WTC11 (cell line): ENCODE measurements around the gene GABBR2. TPM values are rescaled to one million over a fixed set of nuclear protein-coding genes. Genes with fewer than 3 reads are reported as not detected.

ENCODE experiments used
- ATAC-seq: fragments of 200-7000 bp; cut with Tn5 transposase; 2 replicates; pipeline ENCODE4 v1.10.0; 2021; ENCODE audit warnings: mild to moderate bottlenecking, moderate library complexity
- CTCF ChIA-PET: fragments of 300-600 bp; sonication (Branson Sonifier 250); formaldehyde crosslinking; loops from one replicate; lab custom pipeline; 2021; ENCODE audit warnings: antibody characterized with exemption; lab: Charles Lee
- POLR2A ChIA-PET: fragments of 350-600 bp; sonication (Branson Sonifier 250); formaldehyde crosslinking; loops from one replicate; lab custom pipeline; 2021; ENCODE audit warnings: antibody characterized with exemption; lab: Charles Lee
- DNase-seq: peaks from one replicate; pipeline ENCODE4 v3.0.0; 2021; ENCODE audit warnings: low spot score
- H3K27ac Mint-ChIP-seq: 2 replicates; pipeline ENCODE4 v1.8.0; 2021; ENCODE audit warnings: mixed read lengths
- H3K27me3 Mint-ChIP-seq: 2 replicates; pipeline ENCODE4 v1.8.0; 2021; ENCODE audit warnings: low read depth, mild to moderate bottlenecking, moderate library complexity, mixed read lengths
- H3K36me3 Mint-ChIP-seq: 2 replicates; pipeline ENCODE4 v1.8.0; 2021; ENCODE audit warnings: mixed read lengths
- H3K4me1 Mint-ChIP-seq: 2 replicates; pipeline ENCODE4 v1.8.0; 2022; ENCODE audit warnings: mixed read lengths
- H3K4me3 Mint-ChIP-seq: 2 replicates; pipeline ENCODE4 v1.8.0; 2021; ENCODE audit warnings: mild to moderate bottlenecking, moderate library complexity, mixed read lengths
- H3K9me3 Mint-ChIP-seq: 2 replicates; pipeline ENCODE4 v1.8.0; 2021; ENCODE audit warnings: mixed read lengths
- AFF4 ChIP-seq: sonication (generic); formaldehyde crosslinking; IDR thresholded peaks from 2 replicates; pipeline ENCODE4 v1.8.1; 2023; ENCODE audit warnings: mild to moderate bottlenecking, missing genetic modification reagents, borderline replicate concordance
- AR ChIP-seq: fragments of 250-450 bp; sonication (Bioruptor Pico); IDR thresholded peaks from 2 replicates; pipeline ENCODE4 v1.9.0; 2021; ENCODE audit warnings: mild to moderate bottlenecking
- ATF2 ChIP-seq: sonication (generic); formaldehyde crosslinking; IDR thresholded peaks from 2 replicates; pipeline ENCODE4 v1.8.1; 2022; ENCODE audit warnings: low read depth, missing genetic modification reagents, borderline replicate concordance
- E2F5 ChIP-seq: sonication (generic); formaldehyde crosslinking; IDR thresholded peaks from 2 replicates; pipeline ENCODE4 v1.8.1; 2022; ENCODE audit warnings: mild to moderate bottlenecking, moderate library complexity, missing genetic modification reagents
- ESRRA ChIP-seq: sonication (generic); formaldehyde crosslinking; IDR thresholded peaks from 2 replicates; pipeline ENCODE4 v1.8.1; 2022; ENCODE audit warnings: mild to moderate bottlenecking, missing genetic modification reagents, borderline replicate concordance
- ETV6 ChIP-seq: sonication (generic); formaldehyde crosslinking; IDR thresholded peaks from 2 replicates; pipeline ENCODE4 v1.8.1; 2022; ENCODE audit warnings: mild to moderate bottlenecking, missing genetic modification reagents
- JUN ChIP-seq: sonication (generic); formaldehyde crosslinking; IDR thresholded peaks from 2 replicates; pipeline ENCODE4 v1.8.0; 2023; ENCODE audit warnings: mild to moderate bottlenecking, missing genetic modification reagents
- NFATC4 ChIP-seq: fragments of 250-450 bp; sonication (Bioruptor Pico); IDR thresholded peaks from 2 replicates; pipeline ENCODE4 v1.9.0; 2021; ENCODE audit warnings: mild to moderate bottlenecking
- NFE2L1 ChIP-seq: sonication (generic); formaldehyde crosslinking; IDR thresholded peaks from 2 replicates; pipeline ENCODE4 v1.8.1; 2023; ENCODE audit warnings: missing genetic modification reagents
- NR2C2 ChIP-seq: sonication (generic); formaldehyde crosslinking; IDR thresholded peaks from 2 replicates; pipeline ENCODE4 v1.8.0; 2022; ENCODE audit warnings: mild to moderate bottlenecking, missing genetic modification reagents
- NR3C1 ChIP-seq: sonication (generic); formaldehyde crosslinking; conservative IDR thresholded peaks from 2 replicates; pipeline ENCODE4 v1.8.1; 2023; ENCODE audit warnings: low read depth, mild to moderate bottlenecking, missing genetic modification reagents
- RELA ChIP-seq: sonication (generic); formaldehyde crosslinking; IDR thresholded peaks from 2 replicates; pipeline ENCODE4 v1.8.1; 2022; ENCODE audit warnings: missing genetic modification reagents, mild to moderate bottlenecking, borderline replicate concordance
- SOX15 ChIP-seq: fragments of 250-450 bp; sonication (Bioruptor Pico); IDR thresholded peaks from 2 replicates; pipeline ENCODE4 v1.9.0; 2021; ENCODE audit warnings: mild to moderate bottlenecking
- USF1 ChIP-seq: sonication (generic); formaldehyde crosslinking; IDR thresholded peaks from 2 replicates; pipeline ENCODE4 v1.8.0; 2022; ENCODE audit warnings: mild to moderate bottlenecking, missing genetic modification reagents
- ZNF138 ChIP-seq: sonication (generic); formaldehyde crosslinking; conservative IDR thresholded peaks from 2 replicates; pipeline ENCODE4 v1.8.1; 2022; ENCODE audit warnings: mild to moderate bottlenecking, moderate library complexity, missing genetic modification reagents
- ZNF423 ChIP-seq: fragments of 250-450 bp; sonication (Bioruptor Pico); IDR thresholded peaks from 2 replicates; pipeline ENCODE4 v2.1.2; 2022; ENCODE audit warnings: mild to moderate bottlenecking, moderate library complexity
- ZNF512 ChIP-seq: sonication (generic); formaldehyde crosslinking; IDR thresholded peaks from 2 replicates; pipeline ENCODE4 v1.8.1; 2022; ENCODE audit warnings: missing genetic modification reagents, borderline replicate concordance
- total RNA-seq: library from RNA; stranded (reverse); gene quantifications from 3 replicates; pipeline ENCODE4 v1.2.3, GENCODE V29; 2021

GABBR2 gene
- total RNA-seq, 1 experiment from 2014 or later: 0.92 TPM

- TF ChIP-seq ATF2 (CRISPR knock-in tag): no peak
- no peak for TF ChIP-seq AR (CRISPR knock-in tag)
- TF ChIP-seq USF1 (CRISPR knock-in tag): no peak
- no peak for TF ChIP-seq ETV6 (CRISPR knock-in tag)
- no peak for TF ChIP-seq NFE2L1 (CRISPR knock-in tag)
- no peak for TF ChIP-seq NR2C2 (CRISPR knock-in tag)
- TF ChIP-seq ESRRA (CRISPR knock-in tag): no peak
- no peak for TF ChIP-seq ZNF512 (CRISPR knock-in tag)
- no peak for TF ChIP-seq AFF4 (CRISPR knock-in tag)
- no peak for TF ChIP-seq ZNF138 (CRISPR knock-in tag)
- no peak for TF ChIP-seq JUN (CRISPR knock-in tag)
- TF ChIP-seq, all 79 proteins: peak for 0
Measured at GRCh38 chr9:98611319-98611718, 97.4 kb downstream of the GABBR2 start (continued).

- ATAC-seq: no peak
- no peaks in the 10 kb centered on the region for H3K36me3 Mint-ChIP-seq
- H3K27me3 Mint-ChIP-seq: no peaks in the 10 kb centered on the region; the same call in 1 of the 2 replicates
- peaks cover 6% of the 10 kb centered on the region for H3K4me1 Mint-ChIP-seq
- CTCF ChIA-PET: no interaction called here
- no peaks in the 10 kb centered on the region for H3K9me3 Mint-ChIP-seq
- no peak for TF ChIP-seq ZNF423
- no peak for TF ChIP-seq NFATC4 (CRISPR knock-in tag)
- no peak for TF ChIP-seq NR3C1 (CRISPR knock-in tag)
- no peak for TF ChIP-seq RELA (CRISPR knock-in tag)
- TF ChIP-seq E2F5 (CRISPR knock-in tag): no peak
- TF ChIP-seq SOX15 (CRISPR knock-in tag): no peak
- H3K4me3 Mint-ChIP-seq: no peak overlapping the region
- no peak overlapping the region for H3K27ac Mint-ChIP-seq
- no peak for DNase-seq
- POLR2A ChIA-PET: no interaction called here
Measured at GRCh38 chr9:98610711-98611110, 98.0 kb downstream of the GABBR2 start.
